Mesenteric fat pad (tissue), 1 donor: Measurements from ENCODE around the gene CPLX3. TPM values are rescaled to one million over a fixed set of nuclear protein-coding genes. Genes with fewer than 3 reads are reported as not detected.

Source experiments
- DNase-seq: peaks from one replicate; pipeline ENCODE4 v3.0.0-alpha.2; 2020; ENCODE audit warnings: low spot score
- microRNA-seq: library from miRNA; unstranded; fragments of <30 nt; microRNA quantifications from one replicate; pipeline ENCODE4 v1.2.0, GENCODE V29; 2020; ENCODE audit warnings: borderline number of aligned reads
- total RNA-seq: library from RNA; stranded (reverse); fragmentation: NEBNext Ultra II Directional; extraction: Animal tissue kit (Norgen Biotek cat#: 25700); gene quantifications from one replicate; pipeline ENCODE4 v1.2.1, GENCODE V29; 2021
- donor health status: DM: yes; HTN: yes; CAD: no.

CPLX3 gene
- total RNA-seq, 1 donor from 2014 or later: not detected

DNA sequence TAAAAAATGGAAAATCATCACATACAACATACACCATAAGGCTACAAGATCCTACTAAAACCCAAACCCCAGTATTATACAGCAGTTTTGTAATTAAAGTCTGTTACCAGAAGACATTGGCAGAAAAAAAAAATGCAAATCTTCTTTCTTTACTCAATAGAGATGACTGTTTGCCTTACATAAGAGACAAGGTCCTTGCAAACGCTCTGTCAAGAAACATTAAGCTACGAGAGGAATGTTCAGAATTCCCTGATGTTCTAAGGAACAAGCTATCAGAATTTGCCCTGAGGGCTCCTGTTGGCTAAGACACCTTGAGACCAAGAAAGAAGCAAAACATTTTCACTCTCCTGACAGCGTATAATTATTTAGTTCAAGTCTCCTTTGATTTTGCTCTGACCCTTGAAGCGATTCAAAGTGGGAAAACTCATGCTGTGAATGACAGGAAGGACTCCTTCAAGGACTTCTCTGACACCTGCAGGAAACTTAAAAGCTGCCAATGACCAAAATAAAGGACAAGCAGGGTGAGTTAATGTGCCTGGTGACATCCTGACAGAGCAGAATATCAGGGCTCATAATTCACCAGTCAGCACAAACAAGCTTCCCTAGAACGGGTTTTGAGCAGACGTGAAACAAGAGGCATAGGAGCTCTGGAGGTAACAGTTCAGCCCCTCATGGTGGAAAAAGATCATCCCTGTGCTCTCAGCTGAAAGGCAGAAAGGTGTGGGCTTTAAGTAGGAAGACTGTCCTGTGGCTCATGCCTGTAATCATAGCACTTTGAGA lies 44.2 kb downstream of the CPLX3 start:
- DNase-seq: no peak

DNA sequence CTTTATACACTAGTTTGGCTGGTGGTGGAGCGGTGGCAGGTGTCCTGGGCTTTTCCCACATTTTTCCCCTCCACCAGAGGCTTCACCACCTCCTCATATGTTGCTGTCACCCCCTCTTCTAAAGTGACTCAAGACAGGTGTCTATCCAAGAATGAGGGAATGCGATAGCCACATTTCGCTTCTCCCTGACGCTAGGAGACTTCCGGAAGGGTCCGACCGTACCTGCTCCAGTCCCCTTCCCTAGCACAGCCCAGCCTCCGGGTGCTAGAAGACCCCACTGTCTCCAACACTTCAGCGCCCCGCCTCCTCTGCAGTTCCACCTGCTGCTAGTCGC lies 46.2 kb downstream of the CPLX3 start:
- DNase-seq: no peak

DNA sequence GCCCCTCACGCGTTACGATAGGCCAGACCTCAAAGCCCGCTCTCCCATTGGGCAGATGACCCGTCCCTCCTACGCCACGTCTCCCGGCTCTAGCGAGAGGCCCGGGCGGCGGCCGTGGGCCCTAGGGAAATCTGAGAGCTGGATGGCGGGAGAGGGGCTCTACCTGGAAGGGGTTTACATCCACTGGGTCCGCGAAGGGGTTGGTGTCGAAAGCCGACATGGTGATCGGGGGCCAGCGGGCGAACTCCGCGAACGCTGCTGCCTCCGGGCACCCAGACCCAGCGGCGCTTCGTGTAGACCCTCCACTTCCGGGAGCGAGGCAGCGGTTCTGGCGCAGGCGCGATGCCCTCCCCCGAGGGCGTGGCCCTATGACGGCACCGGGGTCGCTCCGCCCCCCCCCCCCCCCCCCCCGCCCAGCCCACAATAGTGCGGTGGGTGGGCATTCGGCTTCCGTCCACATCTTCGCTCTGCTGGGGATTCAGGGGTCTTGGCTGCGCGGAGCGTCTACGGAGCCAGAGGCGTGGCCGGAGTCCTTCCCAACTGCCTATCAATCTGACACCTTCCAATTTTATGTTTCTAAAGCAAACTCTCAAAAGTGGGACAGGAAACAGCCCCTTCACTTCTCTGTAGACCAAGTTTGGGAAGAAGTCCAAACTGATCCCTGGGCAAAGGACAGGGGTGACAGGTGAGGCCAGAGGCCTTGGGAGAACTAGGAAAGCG lies 46.8 kb downstream of the CPLX3 start, which contains the start of gene SCAMP2:
SCAMP2 (minus strand) TSS at position 330 of the 720 bp plus-strand sequence; CDS start at position 220, 110 bp downstream.
- peak; percentile 97 for DNase-seq

DNA sequence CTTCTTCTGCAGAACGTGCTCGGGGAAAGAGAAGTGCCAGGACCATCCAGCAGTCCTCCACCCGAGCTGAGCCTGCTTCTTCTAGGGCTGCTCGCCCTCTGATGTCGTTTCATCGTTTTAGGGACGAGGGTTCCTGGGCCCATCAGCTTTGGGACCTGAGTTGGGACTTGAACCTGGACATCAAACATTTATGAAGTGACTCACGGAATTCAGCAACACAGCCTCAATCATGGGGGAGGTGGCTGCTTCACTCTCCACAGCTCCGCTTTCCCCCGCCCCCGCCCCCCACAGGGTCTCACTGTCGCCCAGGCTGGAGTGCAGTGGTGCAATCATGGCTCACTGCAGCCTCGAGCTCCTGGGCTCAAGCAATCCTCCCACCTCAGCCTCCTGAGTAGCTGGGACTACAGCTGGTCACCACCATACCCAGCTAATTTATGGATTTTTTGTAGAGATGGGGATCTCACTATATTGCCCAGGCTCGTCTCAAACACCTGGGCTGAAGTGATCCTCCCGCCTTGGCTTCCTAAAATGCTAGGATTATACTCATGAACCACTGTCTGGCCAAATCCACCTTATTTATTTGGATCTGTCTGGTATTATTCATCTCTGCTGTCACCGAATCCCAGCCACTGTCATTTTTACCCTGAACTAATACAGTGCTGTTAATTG lies 47.5 kb downstream of the CPLX3 start:
- no peak for DNase-seq

DNA sequence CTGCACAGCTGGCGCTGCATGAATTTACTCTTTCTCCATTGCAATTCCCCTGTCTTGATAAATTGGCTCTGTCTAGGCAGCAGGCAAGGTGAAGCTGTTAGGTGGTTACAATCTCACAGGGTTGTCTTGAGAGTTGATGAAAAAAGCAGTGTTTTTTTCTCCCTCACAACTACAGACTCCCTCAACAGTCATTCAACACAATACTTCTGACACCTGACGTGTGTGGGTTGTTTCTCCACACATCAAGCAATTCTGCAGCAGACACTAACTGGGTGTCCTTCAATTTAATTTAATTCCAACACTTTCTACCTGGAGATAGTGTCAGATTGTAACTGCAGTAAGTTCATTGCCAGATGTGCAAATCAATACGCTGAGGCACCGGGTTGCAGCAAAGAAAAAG lies 51.8 kb downstream of the CPLX3 start:
- DNase-seq: no peak

Small RNA genes lying within 50 kb of the gene (microRNA-seq; reads per million reads assigned to microRNA genes)
- not detected for gene MIR4513
- gene MIR6882: not detected

Other genes with a start within 250 kb of the CPLX3 start
- 51.4 TPM for gene CLK3, start 210.8 kb upstream of the CPLX3 start, total RNA-seq
- gene EDC3, start 130.6 kb upstream of the CPLX3 start, total RNA-seq: 27.2 TPM
- gene CYP1A1, start 101.1 kb upstream of the CPLX3 start, total RNA-seq: 65.0 TPM
- gene CYP1A2, start 77.8 kb upstream of the CPLX3 start, total RNA-seq: not detected
- gene CSK, start 44.5 kb upstream of the CPLX3 start, total RNA-seq: 46.9 TPM
- gene LMAN1L, start 13.8 kb upstream of the CPLX3 start, total RNA-seq: not detected
- 31.5 TPM for gene ULK3, start 16.5 kb downstream of the CPLX3 start, total RNA-seq
- 108 TPM for gene SCAMP2, start 46.7 kb downstream of the CPLX3 start, total RNA-seq
- 32.2 TPM for gene MPI, start 63.4 kb downstream of the CPLX3 start, total RNA-seq
- 91.4 TPM for gene FAM219B, start 80.2 kb downstream of the CPLX3 start, total RNA-seq
- gene COX5A, start 111.4 kb downstream of the CPLX3 start, total RNA-seq: 175 TPM
- gene RPP25, start 130.1 kb downstream of the CPLX3 start, total RNA-seq: 10.7 TPM
- 1.7 TPM for gene SCAMP5, start 168.9 kb downstream of the CPLX3 start, total RNA-seq
- 11.5 TPM for gene PPCDC, start 197.0 kb downstream of the CPLX3 start, total RNA-seq